Measurements from ENCODE around the gene WASF2.

- TF ChIP-seq CTCF (IDR thresholded peaks at IDR 0.05), result no peak
- no peak for TF ChIP-seq POLR2A (IDR thresholded peaks at IDR 0.05)
Observed at GRCh38 chr1:27356277-27356618, 133.7 kb downstream of the WASF2 start.

All from breast epithelium (tissue), 3 donors.